K562 (cell line): ENCODE data around the gene AAK1. TPM values are rescaled to one million over a fixed set of nuclear protein-coding genes. Genes with fewer than 3 reads are reported as not detected.

ENCODE experiments used
- ARID2 ChIP-seq: fragments of 450-650 bp; IDR thresholded peaks from 2 replicates; pipeline ENCODE4 v1.6.1; 2017; ENCODE audit warnings: antibody characterized with exemption, mild to moderate bottlenecking
- CBX8 ChIP-seq: fragments of 200-600 bp; sonication (generic); IDR thresholded peaks from 2 replicates; pipeline ENCODE4 v1.6.1; 2012; ENCODE audit warnings: borderline replicate concordance, mixed run types, low read depth, mild to moderate bottlenecking, moderate library complexity, mixed read lengths, low read length, control low read depth, inconsistent platforms; ENCODE audit not compliant: poor library complexity, severe bottlenecking; ENCODE audit errors: extremely low read depth
- CEBPB ChIP-seq: fragments of 450-650 bp; IDR thresholded peaks from 2 replicates; pipeline ENCODE4 v1.6.1; 2016; ENCODE audit warnings: missing genetic modification characterization, missing compliant biosample characterization
- CTBP1 ChIP-seq: fragments of 450-650 bp; IDR thresholded peaks from 2 replicates; pipeline ENCODE4 v1.6.1; 2016; ENCODE audit warnings: borderline replicate concordance
- ETV5 ChIP-seq: sonication (generic); formaldehyde crosslinking; IDR thresholded peaks from 2 replicates; pipeline ENCODE4 v1.4.0; 2020; ENCODE audit warnings: low read depth, mild to moderate bottlenecking, missing genetic modification reagents
- GATA2 ChIP-seq: sonication (generic); formaldehyde crosslinking; IDR thresholded peaks from 2 replicates; pipeline ENCODE4 v1.4.0; 2020; ENCODE audit warnings: mild to moderate bottlenecking, missing genetic modification reagents
- JUND ChIP-seq, 2 experiments: IDR thresholded peaks; 2 replicates in 1 of 2; 3 replicates in 1 of 2; pipeline ENCODE4 v1.6.1; 2011; ENCODE audit warnings: borderline replicate concordance in 2 of 2, low read depth in 2 of 2, low read length in 2 of 2, improper control_type of control experiment in 1 of 2, missing biosample characterization in 1 of 2, missing genetic modification characterization in 1 of 2, missing genetic modification reagents in 1 of 2
- NR2C2 ChIP-seq, 2 experiments: fragments of 200-800 bp in 1 of 2; sonication (Bioruptor generic) in 1 of 2; sonication (generic) in 1 of 2; formaldehyde crosslinking in 1 of 2; IDR thresholded peaks; 2 replicates each; pipeline versions ENCODE4 v1.6.1 to v1.8.0; 2016 to 2022; ENCODE audit warnings: mild to moderate bottlenecking in 1 of 2, missing compliant biosample characterization in 1 of 2, missing genetic modification characterization in 1 of 2, missing genetic modification reagents in 1 of 2
- RAD21 ChIP-seq, 2 experiments: fragments of 250-450 bp in 1 of 2; fragments of 450-650 bp in 1 of 2; sonication (Bioruptor Pico) in 1 of 2; formaldehyde crosslinking in 1 of 2; IDR thresholded peaks in 1 of 2; conservative IDR thresholded peaks in 1 of 2; 2 replicates each; pipeline versions ENCODE4 v1.4.0 to v1.8.0; 2020 to 2022; ENCODE audit warnings: mild to moderate bottlenecking in 2 of 2, moderate library complexity in 1 of 2
- SMC3 ChIP-seq: conservative IDR thresholded peaks from 2 replicates; pipeline ENCODE4 v1.6.1; 2011; ENCODE audit warnings: low read depth, low read length, improper control_type of control experiment; ENCODE audit not compliant: insufficient read depth
- STAG1 ChIP-seq: sonication (generic); formaldehyde crosslinking; IDR thresholded peaks from 2 replicates; pipeline ENCODE4 v1.5.0; 2020; ENCODE audit warnings: missing genetic modification reagents, borderline replicate concordance
- ZKSCAN1 ChIP-seq: fragments of 150-350 bp; IDR thresholded peaks from 2 replicates; pipeline ENCODE4 v1.6.1; 2016; ENCODE audit warnings: low read depth, low read length
- polyA plus RNA-seq, 8 experiments: library from polyadenylated mRNA; depleted of rRNA in 4 of 8; stranded (reverse) in 5 of 8; unstranded in 3 of 8; fragments of >200 nt; fragmentation: Nextera tagmentation in 2 of 8; fragmentation: Illumina TruSeq in 1 of 8; extraction: Ambion mirVana in 2 of 8; extraction: Trizol in 1 of 8; gene quantifications; 2 replicates each; pipeline versions ENCODE4 v1.2.1 to v1.2.3, GENCODE V29; 2011 to 2014; ENCODE audit warnings: inconsistent platforms in 1 of 8, missing spikeins in 1 of 8
- total RNA-seq, 7 experiments: library from RNA; depleted of rRNA in 6 of 7; stranded (reverse); fragments of >200 nt in 6 of 7; fragmentation: Illumina TruSeq in 2 of 7; extraction: Trizol in 2 of 7; gene quantifications; 2 replicates each; pipeline versions ENCODE4 v1.2.1 to v1.2.3, GENCODE V29; 2011 to 2021; ENCODE audit warnings: low replicate concordance in 1 of 7
- TF ChIP-seq, protein P1 (sequence below): sonication (generic); IDR thresholded peaks from 2 replicates; pipeline ENCODE4 v1.6.1; 2016
- TF ChIP-seq, protein P2 (sequence below): fragments of 250-450 bp; sonication (Bioruptor Pico); IDR thresholded peaks from 2 replicates; pipeline ENCODE4 v1.8.0; 2021; ENCODE audit warnings: moderate library complexity, mild to moderate bottlenecking, inconsistent platforms
- TF ChIP-seq, protein P3 (sequence below), 3 experiments: IDR thresholded peaks in 2 of 3; conservative IDR thresholded peaks in 1 of 3; 2 replicates each; pipeline ENCODE4 v1.5.1; 2011 to 2012; ENCODE audit warnings: low read length in 3 of 3, mild to moderate bottlenecking in 3 of 3, control low read depth in 2 of 3, improper control_type of control experiment in 1 of 3, inconsistent platforms in 1 of 3, low read depth in 1 of 3, mixed read lengths in 1 of 3, moderate library complexity in 1 of 3; ENCODE audit not compliant: insufficient read depth in 2 of 3
- TF ChIP-seq, protein P4 (sequence below): fragments of 450-650 bp; IDR thresholded peaks from 2 replicates; pipeline ENCODE4 v1.6.1; 2016
- TF ChIP-seq, protein P5 (sequence below): fragments of 450-650 bp; formaldehyde crosslinking; IDR thresholded peaks from 2 replicates; pipeline ENCODE4 v1.4.0; 2020; ENCODE audit warnings: mild to moderate bottlenecking, moderate library complexity
- TF ChIP-seq, protein P6 (sequence below): sonication (generic); formaldehyde crosslinking; IDR thresholded peaks from 2 replicates; pipeline ENCODE4 v1.8.0; 2022; ENCODE audit warnings: missing genetic modification reagents, mild to moderate bottlenecking, moderate library complexity, borderline replicate concordance

Gene AAK1
- total and polyA plus RNA-seq, 9 of the 15 experiments (the other 6 are each of a cell fraction or from before 2014, with no cell fraction given) = 0.89 to 17.1 (median 6.0) TPM

GRCh38 chr2:69559442-69560146, 83.9 kb downstream of the AAK1 start (continued):
- TF ChIP-seq GATA2 (CRISPR knock-in tag) (peak; percentile 41; the same call in 1 of the 2 replicates), CEBPB (tag) (peak; percentile 58; the same call in 1 of the 2 replicates), JUND (IDR thresholded peaks at IDR 0.05; ENCODE audit: borderline replicate concordance, low read depth, low read length) (0 out of 2 replicates have a peak, but pooled peaks have one; percentile 37), JUND (tag; IDR thresholded peaks at IDR 0.05; ENCODE audit: borderline replicate concordance, low read depth, low read length) (0 out of 3 replicates have a peak, but pooled peaks have one; percentile 16), STAG1 (CRISPR knock-in tag) (peak; percentile 56; the same call in 1 of the 2 replicates), ZKSCAN1 (no peak), ARID2 (peak; percentile 80), CBX8 (no peak), RAD21 (CRISPR knock-in tag; conservative IDR thresholded peaks at IDR 0.05 in 1 of 2, IDR thresholded peaks at IDR 0.05 in 1 of 2) (peak; percentile 93 to 97), CTBP1 (0 out of 2 replicates have a peak, but pooled peaks have one; percentile 20), ETV5 (CRISPR knock-in tag) (0 out of 2 replicates have a peak, but pooled peaks have one; percentile 43), NR2C2 (CRISPR knock-in tag; IDR thresholded peaks at IDR 0.05) (no peak), NR2C2 (tag; IDR thresholded peaks at IDR 0.05) (peak; percentile 54), SMC3 (peak; percentile 79)
- TF ChIP-seq, protein P1, sequence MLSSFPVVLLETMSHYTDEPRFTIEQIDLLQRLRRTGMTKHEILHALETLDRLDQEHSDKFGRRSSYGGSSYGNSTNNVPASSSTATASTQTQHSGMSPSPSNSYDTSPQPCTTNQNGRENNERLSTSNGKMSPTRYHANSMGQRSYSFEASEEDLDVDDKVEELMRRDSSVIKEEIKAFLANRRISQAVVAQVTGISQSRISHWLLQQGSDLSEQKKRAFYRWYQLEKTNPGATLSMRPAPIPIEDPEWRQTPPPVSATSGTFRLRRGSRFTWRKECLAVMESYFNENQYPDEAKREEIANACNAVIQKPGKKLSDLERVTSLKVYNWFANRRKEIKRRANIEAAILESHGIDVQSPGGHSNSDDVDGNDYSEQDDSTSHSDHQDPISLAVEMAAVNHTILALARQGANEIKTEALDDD = 0 out of 2 replicates have a peak, but pooled peaks have one; percentile 39
- TF ChIP-seq, protein P2, sequence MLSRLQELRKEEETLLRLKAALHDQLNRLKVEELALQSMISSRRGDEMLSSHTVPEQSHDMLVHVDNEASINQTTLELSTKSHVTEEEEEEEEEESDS = no peak
- TF ChIP-seq, protein P3, sequence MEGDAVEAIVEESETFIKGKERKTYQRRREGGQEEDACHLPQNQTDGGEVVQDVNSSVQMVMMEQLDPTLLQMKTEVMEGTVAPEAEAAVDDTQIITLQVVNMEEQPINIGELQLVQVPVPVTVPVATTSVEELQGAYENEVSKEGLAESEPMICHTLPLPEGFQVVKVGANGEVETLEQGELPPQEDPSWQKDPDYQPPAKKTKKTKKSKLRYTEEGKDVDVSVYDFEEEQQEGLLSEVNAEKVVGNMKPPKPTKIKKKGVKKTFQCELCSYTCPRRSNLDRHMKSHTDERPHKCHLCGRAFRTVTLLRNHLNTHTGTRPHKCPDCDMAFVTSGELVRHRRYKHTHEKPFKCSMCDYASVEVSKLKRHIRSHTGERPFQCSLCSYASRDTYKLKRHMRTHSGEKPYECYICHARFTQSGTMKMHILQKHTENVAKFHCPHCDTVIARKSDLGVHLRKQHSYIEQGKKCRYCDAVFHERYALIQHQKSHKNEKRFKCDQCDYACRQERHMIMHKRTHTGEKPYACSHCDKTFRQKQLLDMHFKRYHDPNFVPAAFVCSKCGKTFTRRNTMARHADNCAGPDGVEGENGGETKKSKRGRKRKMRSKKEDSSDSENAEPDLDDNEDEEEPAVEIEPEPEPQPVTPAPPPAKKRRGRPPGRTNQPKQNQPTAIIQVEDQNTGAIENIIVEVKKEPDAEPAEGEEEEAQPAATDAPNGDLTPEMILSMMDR (IDR thresholded peaks at IDR 0.05 in 2 of 3, conservative IDR thresholded peaks at IDR 0.05 in 1 of 3; ENCODE audit: insufficient read depth in 2 of 3, low read depth in 1 of 3, low read length in 3 of 3) = peak; percentile 78 to 91 (median 84)
- TF ChIP-seq, protein P4, sequence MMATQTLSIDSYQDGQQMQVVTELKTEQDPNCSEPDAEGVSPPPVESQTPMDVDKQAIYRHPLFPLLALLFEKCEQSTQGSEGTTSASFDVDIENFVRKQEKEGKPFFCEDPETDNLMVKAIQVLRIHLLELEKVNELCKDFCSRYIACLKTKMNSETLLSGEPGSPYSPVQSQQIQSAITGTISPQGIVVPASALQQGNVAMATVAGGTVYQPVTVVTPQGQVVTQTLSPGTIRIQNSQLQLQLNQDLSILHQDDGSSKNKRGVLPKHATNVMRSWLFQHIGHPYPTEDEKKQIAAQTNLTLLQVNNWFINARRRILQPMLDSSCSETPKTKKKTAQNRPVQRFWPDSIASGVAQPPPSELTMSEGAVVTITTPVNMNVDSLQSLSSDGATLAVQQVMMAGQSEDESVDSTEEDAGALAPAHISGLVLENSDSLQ = peak; percentile 66
- TF ChIP-seq, protein P5, sequence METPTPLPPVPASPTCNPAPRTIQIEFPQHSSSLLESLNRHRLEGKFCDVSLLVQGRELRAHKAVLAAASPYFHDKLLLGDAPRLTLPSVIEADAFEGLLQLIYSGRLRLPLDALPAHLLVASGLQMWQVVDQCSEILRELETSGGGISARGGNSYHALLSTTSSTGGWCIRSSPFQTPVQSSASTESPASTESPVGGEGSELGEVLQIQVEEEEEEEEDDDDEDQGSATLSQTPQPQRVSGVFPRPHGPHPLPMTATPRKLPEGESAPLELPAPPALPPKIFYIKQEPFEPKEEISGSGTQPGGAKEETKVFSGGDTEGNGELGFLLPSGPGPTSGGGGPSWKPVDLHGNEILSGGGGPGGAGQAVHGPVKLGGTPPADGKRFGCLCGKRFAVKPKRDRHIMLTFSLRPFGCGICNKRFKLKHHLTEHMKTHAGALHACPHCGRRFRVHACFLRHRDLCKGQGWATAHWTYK = no peak
- TF ChIP-seq, protein P6, sequence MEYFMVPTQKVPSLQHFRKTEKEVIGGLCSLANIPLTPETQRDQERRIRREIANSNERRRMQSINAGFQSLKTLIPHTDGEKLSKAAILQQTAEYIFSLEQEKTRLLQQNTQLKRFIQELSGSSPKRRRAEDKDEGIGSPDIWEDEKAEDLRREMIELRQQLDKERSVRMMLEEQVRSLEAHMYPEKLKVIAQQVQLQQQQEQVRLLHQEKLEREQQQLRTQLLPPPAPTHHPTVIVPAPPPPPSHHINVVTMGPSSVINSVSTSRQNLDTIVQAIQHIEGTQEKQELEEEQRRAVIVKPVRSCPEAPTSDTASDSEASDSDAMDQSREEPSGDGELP = no peak
